Neural cell (in vitro differentiated cells): ENCODE measurements around the gene KASH5. TPM values are rescaled to one million over a fixed set of nuclear protein-coding genes. Genes with fewer than 3 reads are reported as not detected.

ENCODE experiments used
- H2AFZ ChIP-seq: fragments of 200-600, 300-800 bp; sonication (generic), shearing (Covaris generic); 2 replicates; pipeline ENCODE4 v1.6.0; 2014; ENCODE audit warnings: low read depth, mild to moderate bottlenecking, antibody characterized with exemption, low read length, moderate library complexity
- H3F3A ChIP-seq: fragments of 200-600 bp; shearing (Covaris generic); 2 replicates; pipeline ENCODE4 v1.6.1; 2016; ENCODE audit warnings: mild to moderate bottlenecking, moderate library complexity, mixed read lengths, antibody characterized with exemption, low read length; ENCODE audit not compliant: insufficient read depth, poor library complexity, severe bottlenecking
- H3K27ac ChIP-seq: fragments of 200-600, 300-800 bp; sonication (generic), shearing (Covaris generic); 2 replicates; pipeline ENCODE4 v1.5.1; 2014; ENCODE audit warnings: mild to moderate bottlenecking, low read length, moderate library complexity
- H3K27me3 ChIP-seq: fragments of 300-800, 200-600 bp; sonication (generic), shearing (Covaris generic); 2 replicates; pipeline ENCODE4 v1.6.0; 2014; ENCODE audit warnings: mild to moderate bottlenecking, low read depth, low read length, moderate library complexity; ENCODE audit not compliant: insufficient read depth
- H3K36me3 ChIP-seq: fragments of 300-800, 200-600 bp; sonication (generic), shearing (Covaris generic); 2 replicates; pipeline ENCODE4 v1.5.1; 2014; ENCODE audit warnings: mild to moderate bottlenecking, antibody characterized with exemption, low read length, moderate library complexity; ENCODE audit not compliant: insufficient read depth
- H3K4me2 ChIP-seq: fragments of 300-800, 200-600 bp; sonication (generic), shearing (Covaris generic); 2 replicates; pipeline ENCODE4 v1.6.0; 2014; ENCODE audit warnings: mild to moderate bottlenecking, low read length
- H3K4me3 ChIP-seq: fragments of 300-800, 200-600 bp; sonication (generic), shearing (Covaris generic); 2 replicates; pipeline ENCODE4 v1.5.1; 2014; ENCODE audit warnings: mild to moderate bottlenecking, low read length, moderate library complexity
- H3K79me2 ChIP-seq: fragments of 200-600 bp; shearing (Covaris generic); replicated peaks from 2 replicates; pipeline ENCODE4 v1.6.0; 2014; ENCODE audit warnings: mild to moderate bottlenecking, low read length, moderate library complexity; ENCODE audit not compliant: insufficient read depth
- H3K9ac ChIP-seq: fragments of 300-800, 200-600 bp; sonication (generic), shearing (Covaris generic); 2 replicates; pipeline ENCODE4 v1.6.1; 2016; ENCODE audit warnings: mild to moderate bottlenecking, low read length, mixed read lengths
- H3K9me2 ChIP-seq: fragments of 200-600 bp; shearing (Covaris generic); 2 replicates; pipeline ENCODE4 v1.6.1; 2016; ENCODE audit warnings: mild to moderate bottlenecking, low read length, mixed read lengths; ENCODE audit not compliant: insufficient read depth
- H3K9me3 ChIP-seq: fragments of 200-600, 300-800 bp; sonication (generic), shearing (Covaris generic); 2 replicates; pipeline ENCODE4 v1.6.1; 2016; ENCODE audit warnings: mild to moderate bottlenecking, mixed run types, low read length, moderate library complexity, mixed read lengths
- H4K20me1 ChIP-seq: fragments of 200-600 bp; shearing (Covaris generic); 2 replicates; pipeline ENCODE4 v1.6.1; 2016; ENCODE audit warnings: mild to moderate bottlenecking, mixed run types; ENCODE audit not compliant: insufficient read depth
- CTCF ChIP-seq: fragments of 450-650 bp; IDR thresholded peaks from 2 replicates; pipeline ENCODE4 v1.5.1; 2014; ENCODE audit warnings: antibody characterized with exemption, mild to moderate bottlenecking, moderate library complexity; ENCODE audit not compliant: poor library complexity, severe bottlenecking
- EP300 ChIP-seq: fragments of 450-650 bp; conservative IDR thresholded peaks from 2 replicates; pipeline ENCODE4 v1.6.1; 2014; ENCODE audit warnings: antibody characterized with exemption, mild to moderate bottlenecking, moderate library complexity; ENCODE audit not compliant: poor library complexity, severe bottlenecking
- EZH2 ChIP-seq: fragments of 200-600, 300-800 bp; shearing (Covaris generic), sonication (generic); IDR thresholded peaks from 2 replicates; pipeline ENCODE4 v1.6.1; 2014; ENCODE audit warnings: antibody characterized with exemption, low read length, borderline replicate concordance, mild to moderate bottlenecking; ENCODE audit not compliant: insufficient read depth, poor library complexity, severe bottlenecking
- MXI1 ChIP-seq: fragments of 450-650 bp; conservative IDR thresholded peaks from 2 replicates; pipeline ENCODE4 v1.6.1; 2014; ENCODE audit warnings: antibody characterized with exemption, mild to moderate bottlenecking; ENCODE audit not compliant: poor library complexity, severe bottlenecking
- POLR2AphosphoS5 ChIP-seq: IDR thresholded peaks from 2 replicates; pipeline ENCODE4 v1.6.1; 2012
- RAD21 ChIP-seq: fragments of 450-650 bp; conservative IDR thresholded peaks from 2 replicates; pipeline ENCODE4 v1.6.1; 2014; ENCODE audit warnings: antibody characterized with exemption, mild to moderate bottlenecking, moderate library complexity
- REST ChIP-seq: IDR thresholded peaks from 2 replicates; pipeline ENCODE4 v1.6.1; 2012; ENCODE audit warnings: borderline replicate concordance
- SMC3 ChIP-seq: fragments of 450-650 bp; conservative IDR thresholded peaks from 2 replicates; pipeline ENCODE4 v1.6.1; 2014; ENCODE audit warnings: antibody characterized with exemption, mild to moderate bottlenecking, moderate library complexity; ENCODE audit not compliant: poor library complexity
- TAF1 ChIP-seq: IDR thresholded peaks from 2 replicates; pipeline ENCODE4 v1.6.1; 2012; ENCODE audit warnings: low read depth
- polyA plus RNA-seq: library from polyadenylated mRNA; depleted of rRNA; stranded (reverse); fragments of >200 nt; gene quantifications from 2 replicates; pipeline ENCODE4 v1.2.3, GENCODE V29; 2014

Gene KASH5
- polyA plus RNA-seq, 1 donor from 2014 or later: 0.11 TPM

- Histone ChIP-seq H2AFZ (no peak overlapping the region), H3K27me3 (no peaks in the 10 kb centered on the region), H3K4me2 (no peak overlapping the region), H3K9me3 (no peaks in the 10 kb centered on the region), H4K20me1 (no peaks in the 10 kb centered on the region), H3K9me2 (no peaks in the 10 kb centered on the region), H3F3A (no peaks in the 10 kb centered on the region), H3K79me2 (no peaks in the 10 kb centered on the region), H3K27ac (no peak overlapping the region), H3K9ac (no peak overlapping the region), H3K36me3 (no peaks in the 10 kb centered on the region), H3K4me3 (no peak overlapping the region)
- TF ChIP-seq MXI1 (no peak), EP300 (no peak), EZH2 (no peak), RAD21 (no peak), POLR2AphosphoS5 (no peak), TAF1 (no peak), SMC3 (no peak), CTCF (no peak), REST (no peak)
Measured at GRCh38 chr19:49374665-49375434, 13.2 kb upstream of the KASH5 start.

- TF ChIP-seq REST: no peak
- Histone ChIP-seq H3K9me3 (no peaks in the 10 kb centered on the region), H3K79me2 (no peaks in the 10 kb centered on the region), H3K9me2 (no peaks in the 10 kb centered on the region), H3F3A (no peaks in the 10 kb centered on the region), H3K36me3 (no peaks in the 10 kb centered on the region), H3K9ac (no peak overlapping the region), H4K20me1 (no peaks in the 10 kb centered on the region), H2AFZ (no peak overlapping the region), H3K27me3 (no peaks in the 10 kb centered on the region), H3K4me3 (no peak overlapping the region), H3K4me2 (no peak overlapping the region), H3K27ac (no peak overlapping the region)
Measured at GRCh38 chr19:49378512-49378911, 9.5 kb upstream of the KASH5 start.
